Stimulated activated CD8-positive, alpha-beta memory T cell treated with anti-CD3 and anti-CD28 coated beads, Interleukin-2, amount 100 ng/mL, for 48 hours (primary cell): ENCODE data around the gene RNF175.

Source experiments
- DNase-seq, 2 donors: peaks; one replicate each; pipeline ENCODE4 v3.0.0-alpha.2; 2020; ENCODE audit warnings: low read depth in 2 of 2

The RNF175 gene

GRCh38 chr4:153785910-153786721 lies 26.3 kb upstream of the RNF175 start:
- DNase-seq = no peak

- no peak for DNase-seq
Measured at GRCh38 chr4:153784166-153784699, 24.4 kb upstream of the RNF175 start.

- no peak for DNase-seq
Measured at GRCh38 chr4:153782581-153782980, 22.8 kb upstream of the RNF175 start.

GRCh38 chr4:153781717-153782416 lies 22.0 kb upstream of the RNF175 start:
- no peak for DNase-seq

- DNase-seq = no peak
Measured at GRCh38 chr4:153781280-153781679, 21.5 kb upstream of the RNF175 start.

- no peak for DNase-seq
Measured at GRCh38 chr4:153780876-153781275, 21.1 kb upstream of the RNF175 start.

- no peak for DNase-seq
Measured at GRCh38 chr4:153780221-153780620, 20.4 kb upstream of the RNF175 start.

- no peak for DNase-seq
Measured at GRCh38 chr4:153778383-153778782, 18.6 kb upstream of the RNF175 start.

- DNase-seq = no peak
Measured at GRCh38 chr4:153777421-153777820, 17.6 kb upstream of the RNF175 start.

GRCh38 chr4:153776601-153777000 lies 16.8 kb upstream of the RNF175 start:
- no peak for DNase-seq

- DNase-seq = no peak
Measured at GRCh38 chr4:153773236-153773690, 13.4 kb upstream of the RNF175 start.

- no peak for DNase-seq
Measured at GRCh38 chr4:153771046-153771445, 11.2 kb upstream of the RNF175 start.

GRCh38 chr4:153766758-153767157 lies 6.9 kb upstream of the RNF175 start:
- no peak for DNase-seq

GRCh38 chr4:153765894-153766293 lies 6.1 kb upstream of the RNF175 start:
- no peak for DNase-seq

- no peak for DNase-seq
Measured at GRCh38 chr4:153764601-153765368, 5.0 kb upstream of the RNF175 start.

- DNase-seq = no peak
Measured at GRCh38 chr4:153763404-153763803, 3.6 kb upstream of the RNF175 start.

- DNase-seq = no peak
Measured at GRCh38 chr4:153758688-153759406, 977 bp downstream of the RNF175 start.

GRCh38 chr4:153758136-153758535 lies 1.7 kb downstream of the RNF175 start:
- no peak for DNase-seq

- DNase-seq = no peak
Measured at GRCh38 chr4:153757407-153757806, 2.4 kb downstream of the RNF175 start.

GRCh38 chr4:153755186-153755585 lies 4.6 kb downstream of the RNF175 start:
- DNase-seq = no peak

- DNase-seq = peak; percentile 23 to 36
Measured at GRCh38 chr4:153750197-153750817, 9.5 kb downstream of the RNF175 start.
